IPS-NIHi11 (cell line): ENCODE data around the gene RHBDF2.
A peak's percentile ranks its signal among the peaks of the same experiment; 100 is the strongest.

Experiments
- DNase-seq: peaks from one replicate; pipeline ENCODE4 v3.0.0; 2012; ENCODE audit warnings: mixed read lengths, low spot score

RHBDF2 gene

GRCh38 chr17:76479515-76480060 lies 21.6 kb downstream of the RHBDF2 start:
- DNase-seq, result no peak

- DNase-seq, result no peak
Measured at GRCh38 chr17:76478730-76479514, 22.3 kb downstream of the RHBDF2 start.

GRCh38 chr17:76478097-76478496 lies 23.1 kb downstream of the RHBDF2 start:
- DNase-seq, result no peak

GRCh38 chr17:76477576-76477975 lies 23.6 kb downstream of the RHBDF2 start:
- DNase-seq, result no peak

GRCh38 chr17:76476736-76477135 lies 24.5 kb downstream of the RHBDF2 start:
- no peak for DNase-seq

DNA sequence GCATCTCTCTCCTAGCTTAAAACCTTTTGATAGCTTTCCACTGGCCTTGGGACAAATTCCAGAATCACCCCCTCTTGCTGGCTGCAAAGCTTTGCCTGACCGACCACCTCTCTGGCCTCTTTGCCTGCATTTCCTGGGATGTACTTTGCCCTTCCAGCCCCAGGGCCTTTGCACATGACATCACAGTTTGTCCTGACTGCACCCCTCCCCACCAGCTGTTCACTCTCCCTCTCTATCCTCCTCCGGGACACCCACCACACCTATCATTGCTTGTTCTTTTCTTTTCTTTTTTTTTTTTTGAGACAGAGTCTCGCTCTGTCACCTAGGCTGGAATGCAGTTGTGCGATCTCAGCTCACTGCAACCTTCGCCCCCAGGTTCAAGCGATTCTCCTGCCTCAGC lies 25.9 kb downstream of the RHBDF2 start:
- DNase-seq, result no peak

DNA sequence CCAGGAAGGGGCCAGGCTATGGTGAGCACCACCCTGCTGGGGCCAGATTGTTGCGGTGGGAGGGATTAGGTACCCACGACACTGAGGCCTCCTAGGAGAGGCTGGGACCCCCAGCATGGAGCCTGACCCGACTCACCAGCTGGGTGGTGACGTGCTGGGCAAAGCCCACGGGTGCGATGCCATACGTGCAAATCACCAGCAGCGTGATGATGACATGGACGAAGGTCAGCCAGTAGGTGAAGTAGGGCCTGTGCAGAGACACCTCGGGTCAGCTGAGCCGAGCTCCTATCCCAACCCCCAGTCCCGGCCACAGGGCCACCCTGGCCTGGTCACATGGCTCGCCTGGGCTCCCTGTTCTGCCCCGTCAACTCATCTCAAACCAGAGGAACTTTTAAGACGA lies 26.3 kb downstream of the RHBDF2 start:
- no peak for DNase-seq

GRCh38 chr17:76474238-76474637 lies 27.0 kb downstream of the RHBDF2 start:
- no peak for DNase-seq

GRCh38 chr17:76473541-76473985 lies 27.7 kb downstream of the RHBDF2 start:
- peak; percentile 84 for DNase-seq

DNA sequence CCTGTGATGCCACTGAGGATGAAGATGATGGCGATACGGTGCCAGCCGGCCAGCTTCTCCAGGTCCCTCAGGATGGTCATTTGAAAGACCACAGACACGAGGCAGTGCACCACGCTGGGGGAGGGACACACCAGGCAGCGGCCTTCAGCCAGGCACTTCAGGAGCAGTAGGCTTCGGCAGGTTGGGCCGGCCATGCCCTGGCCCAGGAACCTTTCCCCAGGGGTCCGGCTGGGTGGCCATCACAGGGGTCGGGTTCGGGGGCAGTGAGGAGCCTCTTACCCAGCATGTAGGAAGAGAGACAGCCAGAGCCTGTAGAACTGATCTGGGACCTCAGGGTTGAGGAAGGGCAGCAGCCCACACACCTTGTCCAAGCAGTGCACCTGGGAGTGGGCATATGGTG lies 28.5 kb downstream of the RHBDF2 start:
- no peak for DNase-seq

- no peak for DNase-seq
Measured at GRCh38 chr17:76472258-76472645, 29.0 kb downstream of the RHBDF2 start.

DNA sequence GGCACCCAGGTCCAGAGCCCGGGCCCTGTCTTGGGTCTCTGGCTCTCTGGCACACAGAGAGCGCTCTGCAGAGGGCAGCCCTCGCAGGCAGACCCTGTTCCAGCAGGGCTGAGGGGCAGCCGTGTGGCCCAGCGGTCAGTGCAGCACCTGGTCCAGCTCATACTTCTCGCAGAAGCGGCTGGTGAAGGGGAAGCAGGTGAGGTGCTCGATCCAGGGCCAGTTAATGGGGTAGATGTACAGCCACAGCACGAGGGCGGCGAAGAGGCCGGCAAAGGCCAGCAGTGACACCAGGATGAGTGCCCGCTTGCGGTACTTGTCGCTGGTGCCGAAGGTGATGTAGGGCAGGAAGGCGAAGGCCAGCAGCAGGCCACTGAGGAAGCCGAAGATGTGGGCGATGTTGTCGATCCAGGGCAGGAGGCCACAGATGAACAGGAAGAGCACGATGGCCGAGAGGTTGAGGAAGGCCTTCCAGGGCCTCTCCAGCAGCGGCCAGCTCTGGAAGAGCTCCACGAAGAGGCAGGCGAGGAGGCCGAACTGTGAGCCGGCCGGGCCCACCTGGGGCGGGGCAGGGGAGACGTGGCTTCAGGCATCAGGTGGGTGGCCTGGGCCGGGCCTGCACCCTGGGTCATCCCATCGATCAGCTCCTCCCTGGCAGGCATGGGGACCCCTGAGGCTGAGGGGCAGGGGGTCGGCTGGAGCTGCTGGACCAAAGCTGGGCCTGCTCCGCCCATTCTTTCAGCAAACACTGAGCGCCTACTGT lies 29.5 kb downstream of the RHBDF2 start:
- DNase-seq, result no peak

DNA sequence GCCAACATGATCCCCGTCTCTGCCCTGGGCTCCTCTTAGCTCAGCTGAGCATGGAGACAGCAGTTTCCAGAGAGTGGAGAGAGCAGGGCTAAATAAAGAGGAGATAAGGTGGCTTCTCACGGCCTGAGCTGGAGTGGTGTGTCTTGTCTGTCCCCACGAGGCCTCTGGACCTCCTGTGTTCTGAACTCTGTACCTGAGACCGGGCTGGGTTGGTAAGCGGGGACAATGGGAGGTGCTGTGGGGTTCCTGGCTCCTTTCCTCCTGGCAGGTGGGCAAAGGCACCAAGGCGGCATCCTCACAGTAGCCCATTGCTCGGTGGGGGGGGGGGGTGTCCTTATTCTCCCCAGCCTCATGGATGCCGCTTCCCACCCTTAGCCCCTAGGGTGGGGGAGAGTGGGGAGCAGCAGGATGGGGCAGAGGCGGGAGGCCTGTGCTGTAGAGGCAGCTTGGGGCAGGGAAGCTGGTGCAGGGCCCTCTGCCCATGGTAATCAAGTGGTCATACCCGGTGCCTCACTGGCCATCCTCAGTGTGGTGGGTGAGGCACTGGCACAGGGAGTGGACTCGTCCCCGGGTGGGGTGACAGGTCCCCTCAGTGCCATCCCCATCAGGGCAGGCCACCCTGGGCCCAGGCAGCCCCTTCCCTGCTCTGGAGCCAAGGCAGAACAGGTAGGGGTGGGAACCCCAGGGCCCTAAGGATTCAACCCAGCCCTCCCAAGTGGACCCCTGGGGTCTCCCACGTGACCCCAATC lies 31.1 kb downstream of the RHBDF2 start:
- DNase-seq, result no peak

GRCh38 chr17:76469076-76469990 lies 31.9 kb downstream of the RHBDF2 start:
- DNase-seq, result no peak

GRCh38 chr17:76468634-76469010 lies 32.6 kb downstream of the RHBDF2 start:
- DNase-seq, result no peak

DNA sequence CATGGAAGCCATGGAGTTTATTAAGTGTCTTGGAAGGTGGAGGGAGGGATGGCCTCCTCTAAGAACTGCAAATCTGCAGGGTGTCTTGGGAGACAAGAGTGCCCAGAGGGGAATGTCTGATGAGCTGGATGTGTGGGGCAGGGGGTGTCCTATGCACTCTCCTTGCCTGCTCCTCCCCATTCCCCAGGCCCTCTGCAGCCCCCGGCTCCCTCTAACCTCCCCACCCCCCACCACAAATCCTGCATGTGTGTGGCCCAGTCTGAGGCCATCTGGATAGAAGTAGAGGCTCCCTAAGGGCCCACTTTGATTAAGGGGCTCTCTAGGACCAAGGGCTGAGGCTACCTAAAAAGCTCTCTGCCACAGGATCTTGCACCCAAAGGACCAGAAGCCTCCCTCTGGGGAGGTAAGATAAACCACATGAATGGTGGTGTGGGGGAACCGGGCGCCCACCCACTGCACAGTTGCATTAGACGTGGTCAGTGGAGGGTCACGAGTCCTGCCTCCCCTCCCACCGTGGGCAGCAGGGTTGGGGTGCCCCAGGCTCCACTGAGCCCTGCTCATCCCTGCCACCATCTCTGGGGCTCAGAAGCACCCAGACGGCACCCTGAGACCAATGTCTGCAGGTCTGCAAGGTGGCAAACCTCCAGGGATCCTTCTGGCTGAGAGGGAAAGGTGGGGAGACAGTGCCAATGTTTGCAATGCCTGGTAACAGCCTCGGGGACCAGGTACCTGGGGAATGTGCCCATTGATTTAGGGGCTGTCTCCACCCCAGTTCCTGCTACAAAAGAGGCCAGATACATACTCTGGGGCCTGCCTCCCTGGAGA lies 33.2 kb downstream of the RHBDF2 start:
- DNase-seq, result no peak

DNA sequence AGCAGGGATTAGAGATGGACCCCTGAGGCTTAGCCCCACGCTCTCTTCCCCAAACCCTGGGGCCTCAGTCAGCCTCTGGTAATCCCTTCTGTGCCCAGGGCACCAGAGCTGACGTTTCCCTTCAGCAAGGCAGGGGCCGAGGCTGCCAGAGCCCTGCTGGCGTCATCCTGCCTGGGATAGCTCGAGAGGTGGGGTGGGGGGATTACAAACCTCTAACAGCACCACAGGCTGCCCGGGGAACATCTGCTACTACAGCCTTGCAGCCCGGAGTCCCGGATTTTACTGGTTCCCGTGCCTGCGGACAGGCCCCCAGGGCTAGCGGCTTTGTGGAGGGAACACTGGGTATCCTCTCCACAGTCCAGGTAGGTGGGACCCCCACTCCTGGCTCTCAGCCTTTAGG lies 33.9 kb downstream of the RHBDF2 start, which contains the start of gene AANAT:
AANAT (plus strand) TSS at position 238 of the 400 bp plus-strand sequence. CDS start 1,144 bp downstream, outside the sequence.
- DNase-seq, result no peak

- no peak for DNase-seq
Measured at GRCh38 chr17:76466775-76467130, 34.5 kb downstream of the RHBDF2 start.

- DNase-seq, result no peak
Measured at GRCh38 chr17:76462556-76463290, 38.5 kb downstream of the RHBDF2 start.
